GM12801 (cell line): Measurements from ENCODE around the gene RRP36.

Experiments
- CTCF ChIP-seq: IDR thresholded peaks from one replicate; pipeline ENCODE4 v1.5.1; 2011; ENCODE audit warnings: control low read depth; ENCODE audit not compliant: insufficient read length; ENCODE audit errors: extremely low read depth

Gene RRP36

GRCh38 chr6:43020052-43020705 lies 1.2 kb upstream of the RRP36 start:
- TF ChIP-seq CTCF, result no peak

- no peak for TF ChIP-seq CTCF
Measured at GRCh38 chr6:43020847-43021246, 576 bp upstream of the RRP36 start.

DNA sequence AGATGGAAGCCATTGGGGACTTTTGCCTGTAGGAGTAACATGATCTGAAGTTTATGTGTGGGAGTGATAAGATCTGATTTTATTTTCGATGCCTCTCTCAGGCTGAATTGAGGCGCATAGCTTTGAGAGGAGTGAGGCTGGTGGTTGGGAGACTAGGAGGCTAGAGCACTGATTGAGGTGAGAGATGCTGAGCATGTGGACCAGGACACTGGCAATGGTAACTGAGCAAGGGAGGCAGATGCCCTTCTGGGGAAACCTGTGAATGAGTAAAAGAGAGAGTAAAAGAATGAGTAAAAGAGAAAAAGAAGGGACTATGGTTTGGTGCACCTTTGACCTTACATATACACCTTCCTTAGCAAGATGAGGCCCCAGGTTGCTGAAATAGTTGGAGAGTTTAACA lies 3.0 kb downstream of the RRP36 start:
- no peak for TF ChIP-seq CTCF

DNA sequence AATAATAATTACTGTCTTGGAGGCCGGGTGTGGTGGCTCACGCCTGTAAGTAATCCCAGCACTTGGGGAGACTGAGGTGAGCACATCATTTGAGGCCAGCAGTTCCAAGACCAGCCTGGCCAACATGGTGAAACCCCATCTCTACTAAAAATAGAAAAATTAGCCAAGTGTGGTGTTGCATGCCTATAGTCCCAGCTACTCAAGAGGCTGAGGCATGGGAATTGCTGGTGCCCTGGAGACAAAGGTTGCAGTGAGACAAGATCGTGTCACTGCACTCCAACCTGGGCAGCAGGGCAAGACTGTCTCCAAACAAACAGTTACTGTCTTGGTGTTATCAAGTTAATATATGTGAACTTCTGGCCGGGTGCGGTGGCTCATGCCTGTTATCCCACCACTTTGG lies 4.9 kb downstream of the RRP36 start:
- no peak for TF ChIP-seq CTCF

GRCh38 chr6:43029120-43029519 lies 7.7 kb downstream of the RRP36 start:
- TF ChIP-seq CTCF, result no peak

- no peak for TF ChIP-seq CTCF
Measured at GRCh38 chr6:43032326-43032725, 10.9 kb downstream of the RRP36 start.

GRCh38 chr6:43033496-43034189 lies 12.2 kb downstream of the RRP36 start:
- TF ChIP-seq CTCF, result no peak
